ENCODE results near the gene SELP. TPM values are rescaled to one million over a fixed set of nuclear protein-coding genes. Genes with fewer than 3 reads are reported as not detected.

The SELP gene
- total and polyA plus RNA-seq, 2 of the 13 experiments (the other 11 are each of a cell fraction or from before 2014, with no cell fraction given): 0.11 TPM; not detected in 1

GRCh38 chr1:169595764-169596711 is 33.9 kb downstream of the SELP start:
- no peak overlapping the region for H2AFZ ChIP-seq (ENCODE audit: low read length)
- H3K4me1 ChIP-seq (ENCODE audit: insufficient read depth, low read length): peaks cover 6% of the 10 kb centered on the region; the same call in 1 of the 2 replicates
- FAIRE-seq (peak; percentile 54), ATAC-seq (peak; percentile 92), DNase-seq (ENCODE audit: low spot score) (peak; percentile 38)
- no TSS peak for BruUV-seq (replicated peaks)
- H3K4me3 ChIP-seq (replicated peaks in 1 of 3; ENCODE audit: insufficient read depth in 1 of 3, low read depth in 2 of 3, low read length in 3 of 3): no peak overlapping the region
- in situ Hi-C loops (cut with HindIII; ENCODE audit: extremely low pct_ligation_motif_present, low pct_unique_long_range_greater_than_20kb) (no loop called here), intact Hi-C loops (cut with micrococcal nuclease; ENCODE audit: unreplicated experiment) (no loop called here)
- H3K4me2 ChIP-seq (ENCODE audit: low read depth, low read length): no peak overlapping the region
- no peak overlapping the region for H3K9ac ChIP-seq (ENCODE audit: insufficient read depth, low read depth, low read length)
- no peaks in the 10 kb centered on the region for H3K9me3 ChIP-seq (ENCODE audit: low read length)
- no peak overlapping the region for H3K27ac ChIP-seq (ENCODE audit: extremely low read length, insufficient read depth, low read length)
- H4K20me1 ChIP-seq (ENCODE audit: insufficient read depth, low read length): no peaks in the 10 kb centered on the region
- no peaks in the 10 kb centered on the region for H3K79me2 ChIP-seq (ENCODE audit: insufficient read depth, low read length)
- ChIA-PET POLR2A (interaction anchor here (1.5 kb wide), 1 partner anchor 10 kb away, joined by 7 read pairs; the partner anchor contains the start of gene F5), CTCF (ENCODE audit: low intra/inter-chr PET ratio, low total read pairs) (no interaction called here)
- peaks cover 0 to 4% of the 10 kb centered on the region in 2 experiments; a peak in 1 of 5 replicates for H3K27me3 ChIP-seq (ENCODE audit: control insufficient read depth in 1 of 2, insufficient read depth in 2 of 2, low read length in 2 of 2)
- WGBS (ENCODE audit: low lambda C conversion rate): 12% methylated on average over 3 of the region's 3 CpGs
- H3K36me3 ChIP-seq (replicated peaks in 1 of 2; ENCODE audit: control insufficient read depth in 1 of 2, insufficient read depth in 2 of 2, low read length in 2 of 2): no peaks in the 10 kb centered on the region
- TF ChIP-seq ZNF850 (CRISPR knock-in tag; conservative IDR thresholded peaks at IDR 0.05) (no peak), KDM4B (CRISPR knock-in tag; IDR thresholded peaks at IDR 0.05) (no peak), ZNF597 (CRISPR knock-in tag; IDR thresholded peaks at IDR 0.05) (no peak), ZNF264 (CRISPR knock-in tag; IDR thresholded peaks at IDR 0.05) (no peak), PRPF4 (IDR thresholded peaks at IDR 0.05; ENCODE audit: low read depth, low read length, poor library complexity, severe bottlenecking) (no peak), ZUFSP (CRISPR knock-in tag; IDR thresholded peaks at IDR 0.05; ENCODE audit: borderline replicate concordance) (no peak), THRA (CRISPR knock-in tag; IDR thresholded peaks at IDR 0.05; ENCODE audit: borderline replicate concordance) (0 out of 2 replicates have a peak, but pooled peaks have one; percentile 13), HMGXB4 (CRISPR knock-in tag; IDR thresholded peaks at IDR 0.05; ENCODE audit: borderline replicate concordance in 1 of 2, low read depth in 1 of 2) (no peak), KMT2B (CRISPR knock-in tag; IDR thresholded peaks at IDR 0.05) (peak; percentile 37; the same call in 1 of the 2 replicates), GFI1 (CRISPR knock-in tag; IDR thresholded peaks at IDR 0.05; ENCODE audit: borderline replicate concordance) (no peak), ZNF136 (CRISPR knock-in tag; IDR thresholded peaks at IDR 0.05; ENCODE audit: low read depth) (no peak), ZNF580 (CRISPR knock-in tag; IDR thresholded peaks at IDR 0.05; ENCODE audit: borderline replicate concordance, low read depth) (peak; percentile 55; the same call in 1 of the 2 replicates), SNAPC5 (CRISPR knock-in tag; IDR thresholded peaks at IDR 0.05; ENCODE audit: borderline replicate concordance) (no peak), RARA (CRISPR knock-in tag; IDR thresholded peaks at IDR 0.05) (peak; percentile 53), CBX1 (IDR thresholded peaks at IDR 0.05; ENCODE audit: low read depth) (no peak), SPEN (CRISPR knock-in tag; IDR thresholded peaks at IDR 0.05; ENCODE audit: low read depth) (no peak)

Measured in HepG2 (cell line).